Measurements from ENCODE around the gene COL6A2.
"Not testable (repeated sequence)": the region's sequence is repeated elsewhere in the genome, so short reads cannot be mapped to it uniquely, and the experiment has no call there.

Gene COL6A2

GRCh38 chr21:46084709-46085108, 13.2 kb upstream of the COL6A2 start:
- H2BK5ac ChIP-seq (ENCODE audit: low read depth, low read length, poor library complexity), result no peak overlapping the region
- no peak overlapping the region for H3K18ac ChIP-seq (ENCODE audit: low read length)
- H3K14ac ChIP-seq (ENCODE audit: low read length), result no peak overlapping the region
- no peaks in the 10 kb centered on the region for H3K79me1 ChIP-seq (ENCODE audit: low read length)
- H2AFZ ChIP-seq (ENCODE audit: insufficient read depth, low read length, poor library complexity), result no peak overlapping the region
- peaks cover 3% of the 10 kb centered on the region for H3K9me3 ChIP-seq (ENCODE audit: insufficient read depth, low read depth, low read length)
- no peak overlapping the region for H3K23ac ChIP-seq (ENCODE audit: low read length)
- H2AK5ac ChIP-seq (ENCODE audit: low read length), result no peak overlapping the region
- no peaks in the 10 kb centered on the region for H3K27me3 ChIP-seq (ENCODE audit: insufficient read depth, low read length)
- H3K4me2 ChIP-seq (ENCODE audit: low read length), result no peak overlapping the region
- peaks cover 0 to under 1% of the 10 kb centered on the region in 2 experiments for H3K4me1 ChIP-seq (ENCODE audit: control insufficient read depth in 1 of 2, insufficient read depth in 2 of 2, low read length in 2 of 2)
- no peak overlapping the region for H3K27ac ChIP-seq (ENCODE audit: low read depth, low read length)
- no peak overlapping the region for H3K9ac ChIP-seq (ENCODE audit: low read length)
- no peak overlapping the region for H2BK12ac ChIP-seq (ENCODE audit: low read length)
- no peaks in the 10 kb centered on the region for H3K36me3 ChIP-seq (ENCODE audit: control insufficient read depth in 1 of 2, insufficient read depth in 2 of 2, low read length in 2 of 2)
- no peak overlapping the region for H3K4me3 ChIP-seq (ENCODE audit: low read depth, low read length)
- no peaks in the 10 kb centered on the region for H3K79me2 ChIP-seq (ENCODE audit: control insufficient read depth, insufficient read depth, low read length, poor library complexity)
- H4K8ac ChIP-seq (ENCODE audit: low read depth, low read length), result no peak overlapping the region
- H4K91ac ChIP-seq (ENCODE audit: low read depth, low read length), result no peak overlapping the region
- H2BK120ac ChIP-seq (ENCODE audit: insufficient read depth, low read length, poor library complexity), result no peak overlapping the region
- DNase-seq, result no peak
- no CpG with 5 or more reads among the region's 10 CpGs for WGBS (ENCODE audit: extremely low coverage, insufficient coverage, insufficient read length)
- H3K4ac ChIP-seq (ENCODE audit: low read depth, low read length), result no peak overlapping the region
- H4K12ac ChIP-seq (ENCODE audit: low read depth, low read length), result no peak overlapping the region

DNA sequence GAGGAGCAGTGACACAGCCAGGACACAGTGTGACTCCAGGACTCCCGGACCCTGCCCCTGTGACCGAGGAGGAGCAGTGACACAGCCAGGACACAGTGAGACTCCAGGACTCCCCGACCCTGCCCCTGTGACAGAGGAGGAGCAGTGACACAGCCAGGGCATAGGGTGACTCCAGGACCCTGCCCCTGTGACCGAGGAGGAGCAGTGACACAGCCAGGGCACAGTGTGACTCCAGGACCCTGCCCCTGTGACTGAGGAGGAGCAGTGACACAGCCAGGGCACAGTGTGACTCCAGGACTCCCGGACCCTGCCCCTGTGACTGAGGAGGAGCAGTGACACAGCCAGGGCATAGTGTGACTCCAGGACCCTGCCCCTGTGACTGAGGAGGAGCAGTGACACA, 12.7 kb upstream of the COL6A2 start:
- not testable (repeated sequence) for H2AK5ac ChIP-seq (ENCODE audit: low read length); H3K36me3 ChIP-seq (ENCODE audit: control insufficient read depth in 1 of 2, insufficient read depth in 2 of 2, low read length in 2 of 2); H3K4ac ChIP-seq (ENCODE audit: low read depth, low read length); H4K12ac ChIP-seq (ENCODE audit: low read depth, low read length); H3K23ac ChIP-seq (ENCODE audit: low read length); H3K4me3 ChIP-seq (ENCODE audit: low read depth, low read length); H3K4me2 ChIP-seq (ENCODE audit: low read length); H2BK120ac ChIP-seq (ENCODE audit: insufficient read depth, low read length, poor library complexity); H3K4me1 ChIP-seq (ENCODE audit: control insufficient read depth in 1 of 2, insufficient read depth in 2 of 2, low read length in 2 of 2); H3K18ac ChIP-seq (ENCODE audit: low read length); H3K9me3 ChIP-seq (ENCODE audit: insufficient read depth, low read depth, low read length); H3K27ac ChIP-seq (ENCODE audit: low read depth, low read length); H2AFZ ChIP-seq (ENCODE audit: insufficient read depth, low read length, poor library complexity); H4K91ac ChIP-seq (ENCODE audit: low read depth, low read length); H3K79me1 ChIP-seq (ENCODE audit: low read length); H3K14ac ChIP-seq (ENCODE audit: low read length); H4K8ac ChIP-seq (ENCODE audit: low read depth, low read length); H3K79me2 ChIP-seq (ENCODE audit: control insufficient read depth, insufficient read depth, low read length, poor library complexity); DNase-seq; H3K27me3 ChIP-seq (ENCODE audit: insufficient read depth, low read length); H2BK5ac ChIP-seq (ENCODE audit: low read depth, low read length, poor library complexity); H3K9ac ChIP-seq (ENCODE audit: low read length); H2BK12ac ChIP-seq (ENCODE audit: low read length)
- WGBS (ENCODE audit: extremely low coverage, insufficient coverage, insufficient read length), result no CpG with 5 or more reads among the region's 5 CpGs

DNA sequence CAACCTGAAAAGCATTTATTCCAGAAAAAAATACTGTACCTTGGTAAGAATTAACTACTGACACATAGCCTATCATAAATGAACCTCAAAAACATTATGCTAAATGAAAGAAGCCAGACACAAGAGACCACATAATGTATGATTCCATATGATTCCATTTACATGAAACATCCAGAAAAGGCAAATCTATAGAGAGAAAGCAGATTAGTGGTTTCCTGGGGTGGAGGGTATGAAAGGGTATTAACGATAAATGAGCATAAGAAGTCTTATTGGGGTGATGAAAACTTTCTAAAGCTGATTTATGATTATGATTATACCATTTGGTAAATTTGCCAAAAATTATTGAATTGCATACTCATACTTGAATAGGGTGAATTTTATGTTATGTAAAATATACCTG, 10.3 kb upstream of the COL6A2 start:
- H3K36me3 ChIP-seq (ENCODE audit: control insufficient read depth in 1 of 2, insufficient read depth in 2 of 2, low read length in 2 of 2), result no peaks in the 10 kb centered on the region
- no peak overlapping the region for H3K18ac ChIP-seq (ENCODE audit: low read length)
- no peak overlapping the region for H3K4ac ChIP-seq (ENCODE audit: low read depth, low read length)
- DNase-seq, result no peak
- H2BK12ac ChIP-seq (ENCODE audit: low read length), result no peak overlapping the region
- no peak overlapping the region for H4K12ac ChIP-seq (ENCODE audit: low read depth, low read length)
- H3K27me3 ChIP-seq (ENCODE audit: insufficient read depth, low read length), result no peaks in the 10 kb centered on the region
- H3K4me1 ChIP-seq (ENCODE audit: control insufficient read depth in 1 of 2, insufficient read depth in 2 of 2, low read length in 2 of 2), result no peaks in the 10 kb centered on the region
- no peak overlapping the region for H3K27ac ChIP-seq (ENCODE audit: low read depth, low read length)
- H2AFZ ChIP-seq (ENCODE audit: insufficient read depth, low read length, poor library complexity), result no peak overlapping the region
- no peaks in the 10 kb centered on the region for H3K79me2 ChIP-seq (ENCODE audit: control insufficient read depth, insufficient read depth, low read length, poor library complexity)
- H2AK5ac ChIP-seq (ENCODE audit: low read length), result no peak overlapping the region
- H3K23ac ChIP-seq (ENCODE audit: low read length), result no peak overlapping the region
- no peak overlapping the region for H3K4me3 ChIP-seq (ENCODE audit: low read depth, low read length)
- no peak overlapping the region for H3K4me2 ChIP-seq (ENCODE audit: low read length)
- H3K9ac ChIP-seq (ENCODE audit: low read length), result no peak overlapping the region
- no peak overlapping the region for H3K14ac ChIP-seq (ENCODE audit: low read length)
- no peak overlapping the region for H4K8ac ChIP-seq (ENCODE audit: low read depth, low read length)
- H4K91ac ChIP-seq (ENCODE audit: low read depth, low read length), result no peak overlapping the region
- H2BK120ac ChIP-seq (ENCODE audit: insufficient read depth, low read length, poor library complexity), result no peak overlapping the region
- no peak overlapping the region for H2BK5ac ChIP-seq (ENCODE audit: low read depth, low read length, poor library complexity)
- no CpG with 5 or more reads among the region's 1 CpG for WGBS (ENCODE audit: extremely low coverage, insufficient coverage, insufficient read length)
- H3K79me1 ChIP-seq (ENCODE audit: low read length), result no peaks in the 10 kb centered on the region
- H3K9me3 ChIP-seq (ENCODE audit: insufficient read depth, low read depth, low read length), result peaks cover 4% of the 10 kb centered on the region

DNA sequence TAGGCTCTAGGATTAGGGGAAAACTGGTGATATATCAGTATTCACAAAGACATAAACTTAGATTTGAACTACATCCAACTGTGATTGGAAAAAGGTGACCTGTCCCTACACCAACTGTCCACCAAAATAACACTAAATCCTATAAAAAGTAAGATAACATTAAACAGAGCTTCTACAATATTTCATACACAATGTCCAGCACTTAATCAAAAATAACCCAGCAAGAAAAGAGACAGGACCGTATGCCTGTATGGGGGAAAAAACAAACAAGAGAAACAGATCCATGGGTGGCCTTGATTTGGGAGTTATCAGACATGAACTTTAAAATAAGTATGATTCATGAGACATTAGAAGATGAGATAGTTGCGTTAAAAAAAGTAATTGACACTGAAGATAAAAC, 9.7 kb upstream of the COL6A2 start:
- Histone ChIP-seq H3K9ac (ENCODE audit: low read length) (no peak overlapping the region), H4K8ac (ENCODE audit: low read depth, low read length) (no peak overlapping the region), H4K12ac (ENCODE audit: low read depth, low read length) (no peak overlapping the region), H2BK12ac (ENCODE audit: low read length) (no peak overlapping the region), H3K4me1 (ENCODE audit: control insufficient read depth in 1 of 2, insufficient read depth in 2 of 2, low read length in 2 of 2) (no peaks in the 10 kb centered on the region), H3K4me2 (ENCODE audit: low read length) (no peak overlapping the region), H2AK5ac (ENCODE audit: low read length) (no peak overlapping the region), H3K27ac (ENCODE audit: low read depth, low read length) (no peak overlapping the region), H2AFZ (ENCODE audit: insufficient read depth, low read length, poor library complexity) (no peak overlapping the region), H3K79me1 (ENCODE audit: low read length) (no peaks in the 10 kb centered on the region), H3K23ac (ENCODE audit: low read length) (no peak overlapping the region), H3K18ac (ENCODE audit: low read length) (no peak overlapping the region), H2BK120ac (ENCODE audit: insufficient read depth, low read length, poor library complexity) (no peak overlapping the region), H3K4ac (ENCODE audit: low read depth, low read length) (no peak overlapping the region), H3K9me3 (ENCODE audit: insufficient read depth, low read depth, low read length) (peaks cover 6% of the 10 kb centered on the region), H3K36me3 (ENCODE audit: control insufficient read depth in 1 of 2, insufficient read depth in 2 of 2, low read length in 2 of 2) (no peaks in the 10 kb centered on the region), H3K79me2 (ENCODE audit: control insufficient read depth, insufficient read depth, low read length, poor library complexity) (no peaks in the 10 kb centered on the region), H3K4me3 (ENCODE audit: low read depth, low read length) (no peak overlapping the region), H3K27me3 (ENCODE audit: insufficient read depth, low read length) (no peaks in the 10 kb centered on the region), H3K14ac (ENCODE audit: low read length) (no peak overlapping the region), H2BK5ac (ENCODE audit: low read depth, low read length, poor library complexity) (no peak overlapping the region), H4K91ac (ENCODE audit: low read depth, low read length) (no peak overlapping the region)
- no CpG with 5 or more reads among the region's 2 CpGs for WGBS (ENCODE audit: extremely low coverage, insufficient coverage, insufficient read length)
- no peak for DNase-seq
